ENCODE measurements around the gene MANBA. TPM values are rescaled to one million over a fixed set of nuclear protein-coding genes. Genes with fewer than 3 reads are reported as not detected.

The MANBA gene
- 10.9 and 13.7 TPM in 2 replicates for total RNA-seq

- DNase-seq (ENCODE audit: low read depth, low spot score): no peak
These were observed at the start of gene MANBA for GRCh38 chr4:102760645-102761295. MANBA (minus strand) TSS chr4:102760968; CDS start chr4:102760894, 74 bp downstream.

DNA sequence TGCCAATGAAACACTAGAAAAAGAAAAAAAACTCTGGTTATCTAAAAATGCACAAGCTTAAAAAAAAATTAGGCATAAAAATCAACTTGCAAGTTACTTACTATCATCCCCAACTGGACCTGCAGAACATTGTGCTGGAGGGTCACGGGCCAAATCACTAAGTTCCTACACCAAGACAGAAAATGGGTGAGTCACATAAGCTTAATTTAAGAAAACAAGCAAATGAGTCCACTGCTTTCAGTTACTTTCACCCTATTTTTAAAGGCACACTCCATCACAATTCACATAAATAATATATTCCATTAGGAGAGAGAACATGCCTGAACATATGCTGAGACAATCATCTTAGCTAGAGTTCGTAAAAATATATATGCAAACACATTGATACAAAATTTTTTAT lies 48.9 kb upstream of the MANBA start:
- DNase-seq (ENCODE audit: low read depth, low spot score): no peak

DNA sequence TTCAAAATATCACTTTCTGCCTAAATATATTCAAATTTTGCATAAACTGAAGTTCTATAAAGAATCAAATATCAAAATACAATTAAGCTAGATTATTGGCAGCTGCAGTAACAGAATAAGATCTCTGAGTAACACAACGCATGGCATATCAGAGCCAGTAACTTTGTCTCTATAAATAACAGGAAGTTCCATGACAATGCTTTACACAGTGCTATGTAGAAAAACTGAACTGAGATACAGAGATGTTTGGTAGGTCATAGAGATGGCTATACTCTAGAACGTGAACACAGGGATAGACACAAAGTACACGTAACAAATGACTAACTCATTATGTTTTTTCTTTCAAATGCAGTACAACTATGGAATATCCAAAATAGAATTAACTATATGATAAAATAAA lies 48.4 kb upstream of the MANBA start:
- no peak for DNase-seq (ENCODE audit: low read depth, low spot score)

DNA sequence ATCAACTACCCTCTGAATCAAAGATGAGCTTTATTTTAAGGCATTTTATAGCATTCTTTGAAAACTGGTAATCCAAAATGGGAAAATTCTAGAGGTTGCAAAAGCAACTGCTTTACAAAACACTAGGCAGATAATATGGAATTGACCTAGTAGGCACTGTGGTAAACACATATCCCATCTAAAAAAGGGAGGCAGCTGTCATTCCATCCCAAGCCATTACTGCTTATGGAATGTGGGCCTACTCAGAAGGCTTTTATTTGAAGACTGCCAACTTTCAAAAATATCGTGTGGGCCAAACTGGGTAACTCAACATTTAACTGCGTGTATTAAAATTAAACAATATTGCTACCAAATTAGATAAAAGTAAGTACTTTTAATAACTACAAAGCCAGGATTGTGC lies 47.2 kb upstream of the MANBA start:
- DNase-seq (ENCODE audit: low read depth, low spot score): no peak

DNA sequence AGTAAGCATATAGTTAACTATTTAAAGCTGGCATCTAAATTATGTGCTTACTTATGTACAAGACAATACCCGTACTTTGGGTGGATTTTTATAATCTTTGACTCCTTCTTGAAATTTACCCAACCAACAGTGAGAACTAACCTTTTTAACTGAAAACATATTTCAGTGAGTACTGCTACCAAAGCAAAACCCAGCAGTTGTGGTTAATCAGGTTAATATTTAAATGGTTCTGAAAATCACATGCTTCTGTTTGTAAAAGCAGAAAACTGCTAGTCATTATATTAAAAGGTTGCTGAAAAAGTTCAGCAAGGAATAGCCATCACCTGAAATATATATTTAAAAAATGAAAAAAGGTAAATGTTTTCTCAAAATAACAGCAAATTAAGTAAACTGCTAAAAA lies 46.6 kb upstream of the MANBA start:
- DNase-seq (ENCODE audit: low read depth, low spot score): no peak

- DNase-seq (ENCODE audit: low read depth, low spot score): no peak
These were observed 39.0 kb upstream of the MANBA start for GRCh38 chr4:102799816-102800215.

DNA sequence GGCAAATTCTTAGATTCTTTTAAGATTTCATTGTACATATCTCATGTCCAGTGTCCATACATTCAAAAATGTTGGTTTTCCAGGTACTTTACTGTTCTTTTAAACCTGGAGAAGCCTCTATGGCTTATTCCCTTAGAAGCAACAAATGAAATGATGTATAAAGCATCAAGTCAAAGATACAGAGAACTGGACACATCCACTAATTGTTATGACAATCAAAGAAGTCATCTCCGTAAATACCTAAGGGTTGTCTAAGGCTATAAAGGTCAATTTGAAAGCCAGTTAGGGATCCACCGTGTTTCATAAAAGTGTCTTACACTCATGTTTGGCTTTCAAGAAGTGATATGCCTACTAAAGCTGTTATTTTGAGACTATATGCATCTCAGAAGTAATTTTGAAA lies 34.2 kb upstream of the MANBA start:
- no peak for DNase-seq (ENCODE audit: low read depth, low spot score)

GRCh38 chr4:102792361-102792936 lies 31.7 kb upstream of the MANBA start:
- DNase-seq (ENCODE audit: low read depth, low spot score): no peak

DNA sequence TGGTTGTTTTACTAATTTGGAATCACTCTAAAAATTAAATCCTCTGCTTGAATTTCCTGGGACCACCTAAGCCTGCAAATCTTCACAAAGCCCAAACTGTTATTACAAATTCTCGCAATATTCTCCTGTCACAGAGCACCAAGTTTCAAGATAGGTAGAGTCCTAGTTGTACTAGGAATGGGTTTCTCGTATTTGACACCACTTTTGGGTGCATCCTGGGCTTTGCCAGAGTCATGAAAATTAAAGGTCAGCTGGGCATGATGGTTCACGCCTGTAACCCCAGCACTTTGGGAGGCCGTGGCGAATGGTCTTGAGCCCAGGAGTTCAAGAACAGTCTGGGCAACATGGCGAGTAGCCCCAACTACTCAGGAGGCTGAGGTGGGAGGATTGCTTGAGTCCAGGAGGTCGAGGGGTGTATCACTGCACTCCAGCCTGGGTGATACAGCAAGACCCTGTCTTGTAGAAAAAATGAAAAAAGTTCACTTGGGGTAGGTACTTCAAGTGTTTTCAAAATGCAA lies 30.6 kb upstream of the MANBA start:
- no peak for DNase-seq (ENCODE audit: low read depth, low spot score)

DNA sequence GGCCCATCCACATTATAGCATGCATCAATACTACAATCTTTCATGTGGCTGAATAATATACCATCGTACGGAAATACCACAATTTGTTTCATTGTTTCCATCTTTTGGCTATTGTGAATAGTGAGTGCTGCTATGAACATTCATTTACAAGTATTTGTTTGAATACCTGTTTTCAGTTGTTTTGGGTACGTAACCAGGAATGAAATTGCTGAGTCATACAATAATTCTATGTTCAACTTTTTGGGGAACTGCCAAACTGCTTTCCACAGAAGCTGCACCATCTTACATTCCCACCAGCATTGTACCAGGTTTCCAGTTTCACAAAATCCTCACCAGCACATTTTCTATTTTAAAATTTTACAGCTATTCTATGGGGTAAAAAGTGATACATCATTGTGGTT lies 28.5 kb upstream of the MANBA start:
- DNase-seq (ENCODE audit: low read depth, low spot score): no peak

- DNase-seq (ENCODE audit: low read depth, low spot score): no peak
These were observed 27.2 kb upstream of the MANBA start for GRCh38 chr4:102787944-102788343.

DNA sequence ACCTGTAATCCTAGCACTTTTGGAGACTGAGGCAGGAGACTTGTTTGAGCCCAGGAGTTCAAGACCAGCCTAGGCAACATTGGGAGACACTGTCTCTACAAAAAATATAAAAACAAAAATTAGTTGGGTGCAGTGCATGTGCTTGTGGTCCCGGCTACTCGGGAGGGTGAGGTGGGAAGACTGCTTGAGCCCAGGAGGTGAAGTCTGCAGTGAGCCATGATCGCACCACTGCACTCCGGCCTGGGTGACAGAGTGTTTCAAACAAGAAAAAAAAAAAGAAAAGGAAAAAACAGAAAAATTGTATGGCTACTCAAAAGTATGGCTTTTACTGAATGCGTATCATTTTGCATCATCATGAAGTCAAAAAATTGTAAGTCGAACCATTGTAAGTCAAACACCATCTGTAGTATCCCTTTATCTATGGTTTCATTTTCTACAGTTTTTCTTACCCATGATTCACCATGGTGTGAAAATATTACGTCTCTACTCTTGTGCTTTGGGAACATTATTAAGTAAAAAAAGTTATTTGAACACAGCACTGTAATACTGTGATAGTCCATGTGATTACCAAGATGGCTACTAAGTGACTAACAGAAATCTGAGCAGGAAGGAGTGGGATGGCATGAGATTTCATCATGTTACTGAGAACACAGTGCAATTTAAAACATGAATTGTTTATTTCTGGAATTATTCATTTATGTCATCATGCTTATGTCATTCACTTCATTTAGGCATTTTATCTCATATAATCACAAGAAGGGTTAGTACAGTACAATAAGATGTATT lies 26.5 kb upstream of the MANBA start:
- no peak for DNase-seq (ENCODE audit: low read depth, low spot score)

- DNase-seq (ENCODE audit: low read depth, low spot score): no peak
These were observed 25.5 kb upstream of the MANBA start for GRCh38 chr4:102786279-102786678.

- no peak for DNase-seq (ENCODE audit: low read depth, low spot score)
These were observed 22.2 kb upstream of the MANBA start for GRCh38 chr4:102783006-102783405.

GRCh38 chr4:102781570-102781969 lies 20.8 kb upstream of the MANBA start:
- no peak for DNase-seq (ENCODE audit: low read depth, low spot score)

DNA sequence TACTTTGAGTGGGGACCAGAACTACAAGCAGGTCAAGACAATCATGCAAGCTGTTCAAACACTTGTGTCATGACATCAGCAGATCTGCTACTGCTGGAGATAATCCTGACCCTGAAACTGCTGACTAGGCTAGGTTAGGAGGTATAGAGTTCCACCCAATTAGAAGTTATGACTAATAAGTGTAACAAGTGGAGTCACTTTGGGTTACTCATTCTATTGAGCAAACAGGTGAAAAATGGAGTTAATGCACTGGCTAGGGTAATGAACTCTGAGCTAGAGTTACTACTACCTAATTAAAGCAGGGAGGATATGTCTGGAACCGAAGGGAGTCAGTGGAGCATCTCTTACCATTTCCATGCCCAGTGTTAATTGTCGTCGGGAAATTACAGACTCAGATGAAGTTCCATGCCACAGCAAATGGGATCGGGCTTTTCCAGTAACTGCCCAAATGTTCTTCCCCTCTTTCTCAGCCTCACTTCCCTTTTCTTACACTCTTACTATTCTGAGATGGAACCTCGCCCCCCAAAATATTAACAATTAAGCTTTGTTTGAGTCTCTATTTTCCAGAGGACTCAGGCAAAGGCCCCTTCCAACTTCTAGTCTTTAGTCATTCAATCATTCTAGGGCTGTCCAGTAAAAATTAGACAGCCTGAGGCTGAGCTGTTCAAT lies 19.8 kb upstream of the MANBA start:
- no peak for DNase-seq (ENCODE audit: low read depth, low spot score)

- DNase-seq (ENCODE audit: low read depth, low spot score): no peak
These were observed 18.4 kb upstream of the MANBA start for GRCh38 chr4:102779204-102779603.

DNA sequence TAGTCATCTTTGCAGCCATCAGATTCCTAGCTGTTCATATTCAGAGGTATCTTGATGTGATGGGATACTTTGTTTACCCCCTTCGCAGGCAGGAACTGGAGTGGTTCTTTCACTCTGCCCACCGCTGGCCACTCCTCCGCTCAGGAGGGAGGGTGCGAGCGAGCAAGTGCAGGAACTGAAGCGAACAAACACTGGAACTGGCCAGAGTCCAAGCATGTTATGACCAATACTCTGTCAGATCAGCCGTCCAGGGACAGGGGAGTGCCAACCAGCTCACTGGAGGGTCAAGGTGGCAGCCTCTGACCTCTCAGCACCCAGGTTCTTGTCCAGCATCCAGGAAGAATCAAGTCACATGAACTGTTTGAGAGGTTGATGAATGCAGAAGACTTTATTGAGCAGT lies 18.0 kb upstream of the MANBA start:
- no peak for DNase-seq (ENCODE audit: low read depth, low spot score)

- no peak for DNase-seq (ENCODE audit: low read depth, low spot score)
These were observed 15.0 kb upstream of the MANBA start for GRCh38 chr4:102775805-102776204.

- DNase-seq (ENCODE audit: low read depth, low spot score): no peak
These were observed 13.5 kb upstream of the MANBA start for GRCh38 chr4:102774254-102774653.

GRCh38 chr4:102772738-102773340 lies 12.1 kb upstream of the MANBA start:
- DNase-seq (ENCODE audit: low read depth, low spot score): no peak

GRCh38 chr4:102764901-102765300 lies 4.1 kb upstream of the MANBA start:
- no peak for DNase-seq (ENCODE audit: low read depth, low spot score)
